SK-N-SH (cell line): ENCODE measurements around the gene RMC1. TPM values are rescaled to one million over a fixed set of nuclear protein-coding genes. Genes with fewer than 3 reads are reported as not detected.

ENCODE experiments used
- CTCF ChIA-PET: fragments of 300-600, 350-600 bp; formaldehyde crosslinking; extraction: SDS; loops from one replicate; lab custom pipeline; 2021; lab: Yijun Ruan, JAX
- POLR2A ChIA-PET: fragments of 350-600 bp; sonication (Branson Sonifier 250); formaldehyde crosslinking; extraction: SDS; loops from one replicate; lab custom pipeline; 2020; ENCODE audit warnings: antibody characterized with exemption, inconsistent platforms; lab: Yijun Ruan, JAX
- DNase-seq: peaks from one replicate; pipeline ENCODE4 v3.0.0; 2012
- H2AFZ ChIP-seq: fragments of 200-600 bp; sonication (generic); 2 replicates; pipeline ENCODE4 v1.8.1; 2016; ENCODE audit warnings: antibody characterized with exemption, mild to moderate bottlenecking, low read depth
- H3F3A ChIP-seq: fragments of 200-600 bp; sonication (generic); replicated peaks from 2 replicates; pipeline ENCODE3; 2016; ENCODE audit warnings: antibody characterized with exemption, mild to moderate bottlenecking; ENCODE audit not compliant: insufficient read depth
- H3K27ac ChIP-seq, 2 experiments: fragments of 200-500 bp in 1 of 2; fragments of 200-600 bp in 1 of 2; sonication (Bioruptor generic) in 1 of 2; sonication (generic), shearing (Covaris generic) in 1 of 2; 2 replicates each; pipeline versions ENCODE4 v1.5.1 to v1.6.1; 2014 to 2016; ENCODE audit warnings: low read depth in 2 of 2, inconsistent platforms in 1 of 2, low read length in 1 of 2, mild to moderate bottlenecking in 1 of 2, mixed read lengths in 1 of 2
- H3K27me3 ChIP-seq: fragments of 200-600 bp; sonication (generic), shearing (Covaris generic); 2 replicates; pipeline ENCODE4 v1.6.1; 2016; ENCODE audit warnings: mixed run types; ENCODE audit not compliant: insufficient read depth
- H3K36me3 ChIP-seq, 2 experiments: fragments of 200-500 bp in 1 of 2; fragments of 200-600 bp in 1 of 2; sonication (Bioruptor generic) in 1 of 2; sonication (generic) in 1 of 2; replicated peaks in 1 of 2; 2 replicates each; pipeline versions ENCODE3 to v1.5.1; 2014 to 2016; ENCODE audit warnings: low read length in 1 of 2, mild to moderate bottlenecking in 1 of 2; ENCODE audit not compliant: insufficient read depth in 2 of 2, control insufficient read depth in 1 of 2
- H3K4me1 ChIP-seq, 2 experiments: fragments of 200-500 bp in 1 of 2; fragments of 200-600 bp in 1 of 2; sonication (Bioruptor generic) in 1 of 2; sonication (generic), shearing (Covaris generic) in 1 of 2; 2 replicates each; pipeline versions ENCODE4 v1.5.1 to v1.6.1; 2014 to 2016; ENCODE audit warnings: low read depth in 1 of 2, low read length in 1 of 2, mixed run types in 1 of 2; ENCODE audit not compliant: insufficient read depth in 2 of 2, control insufficient read depth in 1 of 2
- H3K4me2 ChIP-seq: fragments of 200-600 bp; sonication (generic), shearing (Covaris generic); 2 replicates; pipeline ENCODE4 v1.6.1; 2017; ENCODE audit warnings: mixed run types
- H3K4me3 ChIP-seq, 2 experiments: fragments of 200-500 bp in 1 of 2; fragments of 200-600 bp in 1 of 2; sonication (Bioruptor generic) in 1 of 2; sonication (generic), shearing (Covaris generic) in 1 of 2; 2 replicates each; pipeline versions ENCODE4 v1.5.1 to v1.8.1; 2014 to 2016; ENCODE audit warnings: low read depth in 2 of 2, inconsistent platforms in 1 of 2, low read length in 1 of 2, mild to moderate bottlenecking in 1 of 2, mixed read lengths in 1 of 2, moderate library complexity in 1 of 2
- H3K79me2 ChIP-seq: fragments of 200-600 bp; sonication (generic); 2 replicates; pipeline ENCODE4 v1.8.1; 2017; ENCODE audit warnings: mild to moderate bottlenecking; ENCODE audit not compliant: insufficient read depth
- H3K9ac ChIP-seq: fragments of 200-600 bp; sonication (generic); 2 replicates; pipeline ENCODE4 v1.6.1; 2017; ENCODE audit warnings: mixed run types
- H3K9me2 ChIP-seq: fragments of 200-600 bp; sonication (generic); 2 replicates; pipeline ENCODE4 v1.6.1; 2017; ENCODE audit warnings: mixed run types
- H3K9me3 ChIP-seq: fragments of 200-600 bp; sonication (generic); 2 replicates; pipeline ENCODE4 v1.6.1; 2017; ENCODE audit warnings: mixed run types, mild to moderate bottlenecking, moderate library complexity
- H4K20me1 ChIP-seq: fragments of 200-600 bp; sonication (generic); 2 replicates; pipeline ENCODE4 v1.6.1; 2017; ENCODE audit warnings: mild to moderate bottlenecking, mixed run types; ENCODE audit not compliant: insufficient read depth
- CHD2 ChIP-seq: fragments of 150-350 bp; IDR thresholded peaks from 2 replicates; pipeline ENCODE4 v1.6.1; 2018; ENCODE audit warnings: low read length; ENCODE audit not compliant: partially characterized antibody
- ELF1 ChIP-seq: IDR thresholded peaks from 2 replicates; pipeline ENCODE4 v1.4.0; 2012
- EP300 ChIP-seq, 2 experiments: IDR thresholded peaks; 2 replicates each; pipeline versions ENCODE4 v1.4.0 to v1.6.1; 2012; ENCODE audit warnings: borderline replicate concordance in 1 of 2, low read depth in 1 of 2, low read length in 1 of 2
- EZH2phosphoT487 ChIP-seq: fragments of 200-600 bp; sonication (generic); IDR thresholded peaks from 2 replicates; pipeline ENCODE4 v1.6.1; 2017; ENCODE audit warnings: low read depth, mixed run types, mild to moderate bottlenecking, antibody characterized with exemption, moderate library complexity, borderline replicate concordance
- FOSL2 ChIP-seq: IDR thresholded peaks from 2 replicates; pipeline ENCODE4 v1.4.0; 2012; ENCODE audit warnings: low read depth, mild to moderate bottlenecking, moderate library complexity, borderline replicate concordance
- FOXJ3 ChIP-seq: sonication (generic); formaldehyde crosslinking; IDR thresholded peaks from 2 replicates; pipeline ENCODE4 v1.5.1; 2020; ENCODE audit warnings: mild to moderate bottlenecking, missing genetic modification reagents
- GABPA ChIP-seq: IDR thresholded peaks from 2 replicates; pipeline ENCODE4 v1.4.0; 2012; ENCODE audit warnings: low read depth, mild to moderate bottlenecking
- MEF2A ChIP-seq: IDR thresholded peaks from 2 replicates; pipeline ENCODE4 v1.4.0; 2012; ENCODE audit warnings: low read depth, borderline replicate concordance
- MXI1 ChIP-seq: IDR thresholded peaks from 2 replicates; pipeline ENCODE4 v1.6.1; 2012; ENCODE audit warnings: mild to moderate bottlenecking, low read depth, low read length, improper control_type of control experiment
- NFIC ChIP-seq: IDR thresholded peaks from 2 replicates; pipeline ENCODE4 v1.4.0; 2012; ENCODE audit warnings: borderline replicate concordance
- NRF1 ChIP-seq: IDR thresholded peaks from 2 replicates; pipeline ENCODE4 v1.6.1; 2012; ENCODE audit warnings: low read depth, mild to moderate bottlenecking, low read length
- POLR2AphosphoS5 ChIP-seq: IDR thresholded peaks from 2 replicates; pipeline ENCODE4 v1.6.1; 2012; ENCODE audit warnings: low read depth, low read length
- RAD21 ChIP-seq: IDR thresholded peaks from 2 replicates; pipeline ENCODE4 v1.6.1; 2012; ENCODE audit warnings: mild to moderate bottlenecking, low read length
- RCOR1 ChIP-seq: fragments of 150-350 bp; IDR thresholded peaks from 2 replicates; pipeline ENCODE4 v1.6.1; 2017; ENCODE audit warnings: antibody characterized with exemption, low read length
- RFX5 ChIP-seq: IDR thresholded peaks from 2 replicates; pipeline ENCODE4 v1.6.1; 2012; ENCODE audit warnings: mild to moderate bottlenecking, improper control_type of control experiment, low read length
- RXRA ChIP-seq: IDR thresholded peaks from 2 replicates; pipeline ENCODE4 v1.4.0; 2012; ENCODE audit warnings: low read depth, mild to moderate bottlenecking, borderline replicate concordance
- SMC3 ChIP-seq: IDR thresholded peaks from 2 replicates; pipeline ENCODE4 v1.6.1; 2012; ENCODE audit warnings: low read depth, low read length, improper control_type of control experiment
- TAF1 ChIP-seq: IDR thresholded peaks from 2 replicates; pipeline ENCODE4 v1.6.1; 2012; ENCODE audit warnings: low read depth, mild to moderate bottlenecking, low read length, moderate library complexity, borderline replicate concordance
- USF2 ChIP-seq: fragments of 150-350 bp; IDR thresholded peaks from 2 replicates; pipeline ENCODE4 v1.6.1; 2017; ENCODE audit warnings: antibody characterized with exemption, low read length, low read depth, borderline replicate concordance
- YY1 ChIP-seq: IDR thresholded peaks from 2 replicates; pipeline ENCODE4 v1.4.0; 2012; ENCODE audit warnings: low read depth, mild to moderate bottlenecking
- WGBS: methylation state at CpG from one replicate; pipeline ENCODE4 v1.1.6; 2017; ENCODE audit warnings: low lambda C conversion rate; 5-methylcytosine and 5-hydroxymethylcytosine counted together
- polyA plus RNA-seq, 3 experiments: library from polyadenylated mRNA; depleted of rRNA; stranded (reverse); fragments of >200 nt; gene quantifications; 2 replicates each; pipeline ENCODE4 v1.2.3, GENCODE V29; 2012
- TF ChIP-seq, protein P1 (sequence below): fragments of 150-350 bp; IDR thresholded peaks from 2 replicates; pipeline ENCODE4 v1.6.1; 2016; ENCODE audit warnings: mild to moderate bottlenecking, low read depth, low read length
- TF ChIP-seq, protein P2 (sequence below): IDR thresholded peaks from 2 replicates; pipeline ENCODE4 v1.4.0; 2012; ENCODE audit warnings: low read depth, borderline replicate concordance
- TF ChIP-seq, protein P3 (sequence below): IDR thresholded peaks from 2 replicates; pipeline ENCODE4 v1.4.0; 2012; ENCODE audit warnings: low read depth

The RMC1 gene
- polyA plus RNA-seq, 1 of the 3 experiments (the other 2 are of a cell fraction) = 26.4 TPM

DNA sequence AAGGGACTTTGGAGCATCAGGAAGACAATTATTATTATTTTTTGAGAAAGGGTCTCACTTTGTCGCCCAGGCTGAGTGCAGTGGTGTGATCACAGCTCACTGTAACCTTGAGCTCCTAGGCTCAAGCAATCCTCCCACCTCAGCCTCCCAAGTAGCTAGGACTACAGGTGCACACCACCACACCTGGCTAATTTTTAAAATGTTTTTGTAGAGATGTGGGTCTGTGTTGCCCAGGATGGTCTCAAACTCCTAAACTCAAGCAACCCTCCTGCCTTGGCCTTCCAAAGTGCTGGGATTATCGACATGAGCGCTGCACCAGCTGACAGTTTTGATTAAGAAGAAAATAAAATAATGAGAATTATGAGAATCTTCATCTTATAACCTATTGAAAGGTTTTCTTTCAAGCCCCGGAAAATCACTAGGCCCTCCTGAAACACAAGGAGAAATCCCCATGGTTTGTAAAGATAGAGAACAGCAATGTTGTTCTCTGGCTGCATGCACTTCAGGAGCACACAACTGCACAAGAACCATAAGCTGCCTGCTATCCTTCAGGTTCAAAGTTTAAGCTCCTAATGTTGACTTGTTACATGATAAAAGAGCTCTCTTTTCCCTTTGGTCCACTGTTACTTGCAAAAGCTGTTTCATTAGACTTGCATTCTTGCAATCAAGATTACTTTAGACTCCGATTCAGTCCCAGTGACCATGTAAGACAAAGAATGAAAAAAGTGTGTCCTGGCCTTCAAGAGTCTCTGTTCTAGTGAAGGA, 66.2 kb downstream of the RMC1 start:
- peaks cover 12% of the 10 kb centered on the region; the same call in 1 of the 2 replicates for H3K79me2 ChIP-seq

DNA sequence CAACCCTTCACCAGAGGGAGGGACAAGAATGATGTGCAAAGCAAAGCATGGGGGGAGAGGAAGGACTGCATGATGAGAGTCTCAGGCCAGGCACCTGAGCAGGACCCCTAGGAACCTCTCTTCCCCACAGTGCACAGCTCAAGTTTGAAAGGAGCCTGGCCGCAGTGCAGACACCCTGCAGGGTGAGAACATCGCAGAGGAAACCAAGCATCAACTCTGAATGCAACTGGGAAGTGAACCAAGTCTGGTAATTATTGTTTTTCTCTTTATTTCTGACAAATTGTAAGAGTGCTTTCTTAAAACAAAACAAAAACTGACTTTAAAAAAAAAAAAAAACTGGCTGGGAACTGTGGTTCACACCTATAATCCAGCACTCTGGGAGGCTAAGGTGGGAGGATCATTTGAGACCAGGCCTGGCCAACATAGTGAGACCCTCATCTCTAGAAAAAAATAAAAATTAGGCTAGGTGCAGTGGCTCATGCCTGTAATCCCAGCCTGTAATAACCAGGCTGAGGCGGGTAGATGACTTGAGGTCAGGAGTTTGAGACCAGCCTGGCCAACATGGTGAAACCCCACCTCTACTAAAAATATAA, 67.7 kb downstream of the RMC1 start:
- Histone ChIP-seq H3K9ac (no peak overlapping the region), H3K36me3 (peaks cover 22 to 30% of the 10 kb centered on the region in 2 experiments), H3K9me2 (no peaks in the 10 kb centered on the region), H3K9me3 (no peaks in the 10 kb centered on the region)
- TF ChIP-seq FOSL2 (no peak), SMC3 (no peak), RCOR1 (no peak), RXRA (no peak), NRF1 (no peak), EZH2phosphoT487 (no peak), CHD2 (no peak), NFIC (no peak), RAD21 (no peak), FOXJ3 (CRISPR knock-in tag) (no peak), ELF1 (no peak), EP300 (IDR thresholded peaks at IDR 0.05; ENCODE audit: borderline replicate concordance in 1 of 2, low read depth in 1 of 2, low read length in 1 of 2) (no peak), USF2 (no peak), POLR2AphosphoS5 (no peak), MEF2A (no peak), YY1 (no peak)
- TF ChIP-seq, protein P1, sequence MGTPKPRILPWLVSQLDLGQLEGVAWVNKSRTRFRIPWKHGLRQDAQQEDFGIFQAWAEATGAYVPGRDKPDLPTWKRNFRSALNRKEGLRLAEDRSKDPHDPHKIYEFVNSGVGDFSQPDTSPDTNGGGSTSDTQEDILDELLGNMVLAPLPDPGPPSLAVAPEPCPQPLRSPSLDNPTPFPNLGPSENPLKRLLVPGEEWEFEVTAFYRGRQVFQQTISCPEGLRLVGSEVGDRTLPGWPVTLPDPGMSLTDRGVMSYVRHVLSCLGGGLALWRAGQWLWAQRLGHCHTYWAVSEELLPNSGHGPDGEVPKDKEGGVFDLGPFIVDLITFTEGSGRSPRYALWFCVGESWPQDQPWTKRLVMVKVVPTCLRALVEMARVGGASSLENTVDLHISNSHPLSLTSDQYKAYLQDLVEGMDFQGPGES = no peak
- TF ChIP-seq, all 33 proteins: peak for 0
- POLR2A ChIA-PET = no interaction called here
- Histone ChIP-seq H3K4me1 (peaks cover 0 to 12% of the 10 kb centered on the region in 2 experiments; a peak in 3 of 4 replicates), H3K79me2 (peaks cover 16% of the 10 kb centered on the region; the same call in 1 of the 2 replicates), H4K20me1 (no peaks in the 10 kb centered on the region), H3F3A (no peaks in the 10 kb centered on the region), H2AFZ (no peak overlapping the region), H3K27me3 (no peaks in the 10 kb centered on the region), H3K4me2 (no peak overlapping the region), H3K4me3 (no peak overlapping the region), H3K27ac (no peak overlapping the region)
- CTCF ChIA-PET = interaction anchor here (0.8 to 1.2 kb wide), 3 partner anchors 18 to 347 kb away, joined by 3 to 4 read pairs (median 3); no protein-coding TSS in a partner anchor
- 100% methylated on average over 2 of the region's 3 CpGs for WGBS
- no peak for DNase-seq

More for the DNA sequence above, 66.2 kb downstream of the RMC1 start:
- no peak for DNase-seq
- H3K27me3 ChIP-seq = no peaks in the 10 kb centered on the region
- H3F3A ChIP-seq = no peaks in the 10 kb centered on the region
- no peaks in the 10 kb centered on the region for H4K20me1 ChIP-seq
- H3K9me2 ChIP-seq = no peaks in the 10 kb centered on the region
- H3K9ac ChIP-seq = no peak overlapping the region
- H2AFZ ChIP-seq = no peak overlapping the region
- H3K9me3 ChIP-seq = no peaks in the 10 kb centered on the region
- ChIA-PET CTCF (no interaction called here), POLR2A (no interaction called here)
- no peak for TF ChIP-seq YY1
- TF ChIP-seq TAF1 = no peak
- TF ChIP-seq RFX5 = no peak
- TF ChIP-seq, protein P2, sequence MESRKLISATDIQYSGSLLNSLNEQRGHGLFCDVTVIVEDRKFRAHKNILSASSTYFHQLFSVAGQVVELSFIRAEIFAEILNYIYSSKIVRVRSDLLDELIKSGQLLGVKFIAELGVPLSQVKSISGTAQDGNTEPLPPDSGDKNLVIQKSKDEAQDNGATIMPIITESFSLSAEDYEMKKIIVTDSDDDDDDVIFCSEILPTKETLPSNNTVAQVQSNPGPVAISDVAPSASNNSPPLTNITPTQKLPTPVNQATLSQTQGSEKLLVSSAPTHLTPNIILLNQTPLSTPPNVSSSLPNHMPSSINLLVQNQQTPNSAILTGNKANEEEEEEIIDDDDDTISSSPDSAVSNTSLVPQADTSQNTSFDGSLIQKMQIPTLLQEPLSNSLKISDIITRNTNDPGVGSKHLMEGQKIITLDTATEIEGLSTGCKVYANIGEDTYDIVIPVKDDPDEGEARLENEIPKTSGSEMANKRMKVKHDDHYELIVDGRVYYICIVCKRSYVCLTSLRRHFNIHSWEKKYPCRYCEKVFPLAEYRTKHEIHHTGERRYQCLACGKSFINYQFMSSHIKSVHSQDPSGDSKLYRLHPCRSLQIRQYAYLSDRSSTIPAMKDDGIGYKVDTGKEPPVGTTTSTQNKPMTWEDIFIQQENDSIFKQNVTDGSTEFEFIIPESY = no peak
- no peak for TF ChIP-seq EZH2phosphoT487
- TF ChIP-seq SMC3 = no peak
- no peak for TF ChIP-seq MXI1
- TF ChIP-seq ELF1 = no peak
- TF ChIP-seq, protein P3, sequence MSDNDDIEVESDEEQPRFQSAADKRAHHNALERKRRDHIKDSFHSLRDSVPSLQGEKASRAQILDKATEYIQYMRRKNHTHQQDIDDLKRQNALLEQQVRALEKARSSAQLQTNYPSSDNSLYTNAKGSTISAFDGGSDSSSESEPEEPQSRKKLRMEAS = no peak
- no peak for TF ChIP-seq RAD21
- no peak for TF ChIP-seq GABPA
- no peak for TF ChIP-seq FOSL2
- H3K4me1 ChIP-seq = peaks cover 0 to 4% of the 10 kb centered on the region in 2 experiments; a peak in 1 of 4 replicates
- H3K4me2 ChIP-seq = no peak overlapping the region
- H3K36me3 ChIP-seq = peaks cover 22 to 39% of the 10 kb centered on the region in 2 experiments
- 96% methylated on average over 5 of the region's 5 CpGs for WGBS
- no peak overlapping the region for H3K4me3 ChIP-seq
- no peak overlapping the region for H3K27ac ChIP-seq
